Stimulated activated CD4-positive, alpha-beta T cell treated with anti-CD3 and anti-CD28 coated beads, Interleukin-12 subunit alpha, Interleukin-12 subunit beta, amount 100 ng/mL, for 4 hours (primary cell): Measurements from ENCODE around the gene ISYNA1.

Experiments used
- DNase-seq: peaks from one replicate; pipeline ENCODE4 v3.0.0-alpha.2; 2020

Gene ISYNA1

GRCh38 chr19:18442941-18443340, 5.0 kb upstream of the ISYNA1 start:
- no peak for DNase-seq

- DNase-seq: no peak
These were observed 4.2 kb upstream of the ISYNA1 start for GRCh38 chr19:18441804-18442788.

- DNase-seq: no peak
These were observed 3.2 kb upstream of the ISYNA1 start for GRCh38 chr19:18440936-18441803.

- no peak for DNase-seq
These were observed 2.5 kb upstream of the ISYNA1 start for GRCh38 chr19:18440415-18440877.

- no peak for DNase-seq
These were observed 1.9 kb upstream of the ISYNA1 start for GRCh38 chr19:18439910-18440237.

- no peak for DNase-seq
These were observed 1.3 kb upstream of the ISYNA1 start for GRCh38 chr19:18439025-18439909.

GRCh38 chr19:18438331-18439024, 545 bp upstream of the ISYNA1 start:
- DNase-seq: no peak

- peak; percentile 61 for DNase-seq
These were observed 1.1 kb downstream of the ISYNA1 start for GRCh38 chr19:18436671-18437490.

GRCh38 chr19:18435842-18436670, 1.9 kb downstream of the ISYNA1 start:
- DNase-seq: no peak

GRCh38 chr19:18435178-18435841, 2.6 kb downstream of the ISYNA1 start:
- no peak for DNase-seq

GRCh38 chr19:18434411-18435175, 3.3 kb downstream of the ISYNA1 start:
- no peak for DNase-seq

GRCh38 chr19:18433735-18434398, 4.1 kb downstream of the ISYNA1 start:
- DNase-seq: no peak

GRCh38 chr19:18433015-18433691, 4.8 kb downstream of the ISYNA1 start:
- DNase-seq: no peak

GRCh38 chr19:18432275-18433014, 5.5 kb downstream of the ISYNA1 start:
- no peak for DNase-seq

GRCh38 chr19:18431351-18432197, 6.4 kb downstream of the ISYNA1 start:
- no peak for DNase-seq
